SK-N-SH (cell line): ENCODE measurements around the gene E2F4. TPM values are rescaled to one million over a fixed set of nuclear protein-coding genes. Genes with fewer than 3 reads are reported as not detected.
A peak's percentile ranks its signal among the peaks of the same experiment; 100 is the strongest.

Source experiments
- CTCF ChIA-PET: fragments of 300-600, 350-600 bp; formaldehyde crosslinking; extraction: SDS; loops from one replicate; lab custom pipeline; 2021; lab: Yijun Ruan, JAX
- POLR2A ChIA-PET: fragments of 350-600 bp; sonication (Branson Sonifier 250); formaldehyde crosslinking; extraction: SDS; loops from one replicate; lab custom pipeline; 2020; ENCODE audit warnings: antibody characterized with exemption, inconsistent platforms; lab: Yijun Ruan, JAX
- DNase-seq: peaks from one replicate; pipeline ENCODE4 v3.0.0; 2012
- H2AFZ ChIP-seq: fragments of 200-600 bp; sonication (generic); 2 replicates; pipeline ENCODE4 v1.8.1; 2016; ENCODE audit warnings: antibody characterized with exemption, mild to moderate bottlenecking, low read depth
- H3F3A ChIP-seq: fragments of 200-600 bp; sonication (generic); replicated peaks from 2 replicates; pipeline ENCODE3; 2016; ENCODE audit warnings: antibody characterized with exemption, mild to moderate bottlenecking; ENCODE audit not compliant: insufficient read depth
- H3K27ac ChIP-seq, 2 experiments: fragments of 200-500 bp in 1 of 2; fragments of 200-600 bp in 1 of 2; sonication (Bioruptor generic) in 1 of 2; sonication (generic), shearing (Covaris generic) in 1 of 2; 2 replicates each; pipeline versions ENCODE4 v1.5.1 to v1.6.1; 2014 to 2016; ENCODE audit warnings: low read depth in 2 of 2, inconsistent platforms in 1 of 2, low read length in 1 of 2, mild to moderate bottlenecking in 1 of 2, mixed read lengths in 1 of 2
- H3K27me3 ChIP-seq: fragments of 200-600 bp; sonication (generic), shearing (Covaris generic); 2 replicates; pipeline ENCODE4 v1.6.1; 2016; ENCODE audit warnings: mixed run types; ENCODE audit not compliant: insufficient read depth
- H3K36me3 ChIP-seq, 2 experiments: fragments of 200-500 bp in 1 of 2; fragments of 200-600 bp in 1 of 2; sonication (Bioruptor generic) in 1 of 2; sonication (generic) in 1 of 2; replicated peaks in 1 of 2; 2 replicates each; pipeline versions ENCODE3 to v1.5.1; 2014 to 2016; ENCODE audit warnings: low read length in 1 of 2, mild to moderate bottlenecking in 1 of 2; ENCODE audit not compliant: insufficient read depth in 2 of 2, control insufficient read depth in 1 of 2
- H3K4me1 ChIP-seq, 2 experiments: fragments of 200-500 bp in 1 of 2; fragments of 200-600 bp in 1 of 2; sonication (Bioruptor generic) in 1 of 2; sonication (generic), shearing (Covaris generic) in 1 of 2; 2 replicates each; pipeline versions ENCODE4 v1.5.1 to v1.6.1; 2014 to 2016; ENCODE audit warnings: low read depth in 1 of 2, low read length in 1 of 2, mixed run types in 1 of 2; ENCODE audit not compliant: insufficient read depth in 2 of 2, control insufficient read depth in 1 of 2
- H3K4me2 ChIP-seq: fragments of 200-600 bp; sonication (generic), shearing (Covaris generic); 2 replicates; pipeline ENCODE4 v1.6.1; 2017; ENCODE audit warnings: mixed run types
- H3K4me3 ChIP-seq, 2 experiments: fragments of 200-500 bp in 1 of 2; fragments of 200-600 bp in 1 of 2; sonication (Bioruptor generic) in 1 of 2; sonication (generic), shearing (Covaris generic) in 1 of 2; 2 replicates each; pipeline versions ENCODE4 v1.5.1 to v1.8.1; 2014 to 2016; ENCODE audit warnings: low read depth in 2 of 2, inconsistent platforms in 1 of 2, low read length in 1 of 2, mild to moderate bottlenecking in 1 of 2, mixed read lengths in 1 of 2, moderate library complexity in 1 of 2
- H3K79me2 ChIP-seq: fragments of 200-600 bp; sonication (generic); 2 replicates; pipeline ENCODE4 v1.8.1; 2017; ENCODE audit warnings: mild to moderate bottlenecking; ENCODE audit not compliant: insufficient read depth
- H3K9ac ChIP-seq: fragments of 200-600 bp; sonication (generic); 2 replicates; pipeline ENCODE4 v1.6.1; 2017; ENCODE audit warnings: mixed run types
- H3K9me2 ChIP-seq: fragments of 200-600 bp; sonication (generic); 2 replicates; pipeline ENCODE4 v1.6.1; 2017; ENCODE audit warnings: mixed run types
- H3K9me3 ChIP-seq: fragments of 200-600 bp; sonication (generic); 2 replicates; pipeline ENCODE4 v1.6.1; 2017; ENCODE audit warnings: mixed run types, mild to moderate bottlenecking, moderate library complexity
- H4K20me1 ChIP-seq: fragments of 200-600 bp; sonication (generic); 2 replicates; pipeline ENCODE4 v1.6.1; 2017; ENCODE audit warnings: mild to moderate bottlenecking, mixed run types; ENCODE audit not compliant: insufficient read depth
- EZH2phosphoT487 ChIP-seq: fragments of 200-600 bp; sonication (generic); IDR thresholded peaks from 2 replicates; pipeline ENCODE4 v1.6.1; 2017; ENCODE audit warnings: low read depth, mixed run types, mild to moderate bottlenecking, antibody characterized with exemption, moderate library complexity, borderline replicate concordance
- FOXM1 ChIP-seq: IDR thresholded peaks from 2 replicates; pipeline ENCODE4 v1.4.0; 2012; ENCODE audit warnings: low read depth, mild to moderate bottlenecking
- MXI1 ChIP-seq: IDR thresholded peaks from 2 replicates; pipeline ENCODE4 v1.6.1; 2012; ENCODE audit warnings: mild to moderate bottlenecking, low read depth, low read length, improper control_type of control experiment
- NFIC ChIP-seq: IDR thresholded peaks from 2 replicates; pipeline ENCODE4 v1.4.0; 2012; ENCODE audit warnings: borderline replicate concordance
- POLR2AphosphoS5 ChIP-seq: IDR thresholded peaks from 2 replicates; pipeline ENCODE4 v1.6.1; 2012; ENCODE audit warnings: low read depth, low read length
- RAD21 ChIP-seq: IDR thresholded peaks from 2 replicates; pipeline ENCODE4 v1.6.1; 2012; ENCODE audit warnings: mild to moderate bottlenecking, low read length
- RCOR1 ChIP-seq: fragments of 150-350 bp; IDR thresholded peaks from 2 replicates; pipeline ENCODE4 v1.6.1; 2017; ENCODE audit warnings: antibody characterized with exemption, low read length
- RFX5 ChIP-seq: IDR thresholded peaks from 2 replicates; pipeline ENCODE4 v1.6.1; 2012; ENCODE audit warnings: mild to moderate bottlenecking, improper control_type of control experiment, low read length
- SIN3A ChIP-seq: IDR thresholded peaks from 2 replicates; pipeline ENCODE4 v1.6.1; 2012; ENCODE audit warnings: low read depth, mild to moderate bottlenecking, low read length, moderate library complexity, borderline replicate concordance
- SMC3 ChIP-seq: IDR thresholded peaks from 2 replicates; pipeline ENCODE4 v1.6.1; 2012; ENCODE audit warnings: low read depth, low read length, improper control_type of control experiment
- TAF1 ChIP-seq: IDR thresholded peaks from 2 replicates; pipeline ENCODE4 v1.6.1; 2012; ENCODE audit warnings: low read depth, mild to moderate bottlenecking, low read length, moderate library complexity, borderline replicate concordance
- TEAD4 ChIP-seq: IDR thresholded peaks from 2 replicates; pipeline ENCODE4 v1.4.0; 2012; ENCODE audit warnings: mild to moderate bottlenecking, borderline replicate concordance; ENCODE audit not compliant: insufficient read depth
- WGBS: methylation state at CpG from one replicate; pipeline ENCODE4 v1.1.6; 2017; ENCODE audit warnings: low lambda C conversion rate; 5-methylcytosine and 5-hydroxymethylcytosine counted together
- polyA plus RNA-seq, 3 experiments: library from polyadenylated mRNA; depleted of rRNA; stranded (reverse); fragments of >200 nt; gene quantifications; 2 replicates each; pipeline ENCODE4 v1.2.3, GENCODE V29; 2012
- TF ChIP-seq, protein P1 (sequence below): IDR thresholded peaks from 2 replicates; pipeline ENCODE4 v1.4.0; 2012; ENCODE audit warnings: low read depth, borderline replicate concordance
- TF ChIP-seq, protein P2 (sequence below): fragments of 200-600 bp; sonication (generic); IDR thresholded peaks from 2 replicates; pipeline ENCODE4 v1.6.1; 2017; ENCODE audit warnings: antibody characterized with exemption, mild to moderate bottlenecking, moderate library complexity
- TF ChIP-seq, protein P3 (sequence below): IDR thresholded peaks from 2 replicates; pipeline ENCODE4 v1.6.1; 2012; ENCODE audit warnings: mild to moderate bottlenecking, low read depth, low read length, moderate library complexity
- TF ChIP-seq, protein P4 (sequence below): fragments of 150-350 bp; IDR thresholded peaks from 2 replicates; pipeline ENCODE4 v1.6.1; 2016; ENCODE audit warnings: mild to moderate bottlenecking, low read depth, low read length
- TF ChIP-seq, protein P5 (sequence below): IDR thresholded peaks from 2 replicates; pipeline ENCODE4 v1.4.0; 2012; ENCODE audit warnings: low read depth

The E2F4 gene
- polyA plus RNA-seq, 1 of the 3 experiments (the other 2 are of a cell fraction): 168 TPM

DNA sequence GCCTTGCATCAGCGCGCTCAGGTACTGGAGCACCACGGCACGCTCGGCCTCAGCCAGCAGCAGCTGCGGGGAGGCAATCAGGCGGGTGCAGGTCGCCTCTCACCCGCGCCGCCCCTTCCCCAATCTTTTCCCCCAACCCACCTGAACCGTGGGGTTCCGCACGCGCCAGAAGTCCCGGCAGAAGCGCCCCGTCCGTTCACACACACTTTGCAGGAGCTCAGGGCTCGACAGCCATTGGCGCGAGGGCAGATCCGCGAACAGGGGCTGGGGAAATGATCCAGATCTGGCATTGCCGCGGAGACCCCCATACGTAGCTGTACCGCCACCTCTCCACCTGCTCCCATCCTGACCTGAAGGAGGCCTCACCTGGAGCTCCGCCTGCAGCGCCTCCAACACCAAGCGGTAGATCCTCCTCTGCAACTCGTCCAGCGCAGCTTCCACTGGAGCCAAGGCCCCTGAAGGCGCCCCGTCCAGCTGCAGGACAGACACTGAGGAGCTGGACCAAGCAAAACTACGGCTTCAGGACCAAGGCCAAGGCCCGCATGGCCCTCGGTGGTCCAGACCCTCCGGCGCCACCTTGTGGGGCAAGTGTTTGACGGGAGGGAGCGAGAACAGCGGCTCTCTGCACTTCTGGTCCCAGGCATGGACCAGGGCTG lies 6.8 kb upstream of the E2F4 start:
- 76% methylated on average over 18 of the region's 43 CpGs for WGBS
- Histone ChIP-seq H3K4me3 (peak overlapping the region in 1 of 2 experiments; percentile 48; a peak in 3 of 4 replicates), H3K27me3 (no peaks in the 10 kb centered on the region), H3K4me2 (peak overlapping the region; percentile 92), H3K27ac (peak overlapping the region in 1 of 2 experiments; percentile 97; a peak in 1 of 4 replicates), H3K9me3 (no peaks in the 10 kb centered on the region), H3K4me1 (peaks cover 22 to 26% of the 10 kb centered on the region in 2 experiments), H3K79me2 (peaks cover 18% of the 10 kb centered on the region), H3K9me2 (no peaks in the 10 kb centered on the region), H3K36me3 (no peaks in the 10 kb centered on the region), H4K20me1 (no peaks in the 10 kb centered on the region; the same call in 1 of the 2 replicates), H3F3A (peaks cover 33% of the 10 kb centered on the region), H3K9ac (no peak overlapping the region), H2AFZ (no peak overlapping the region)
- ChIA-PET CTCF (interaction anchor here (0.6 to 4.2 kb wide), 25 partner anchors 9 to 290 kb away, joined by 3 to 27 read pairs (median 4); partner anchors contain the start of genes CES3, NOL3, TMEM208 and ZDHHC1), POLR2A (interaction anchor here (0.8 to 2.0 kb wide), 7 partner anchors 10 to 42 kb away, joined by 3 to 12 read pairs (median 4); partner anchors contain the start of genes HSF4, NOL3 and TMEM208)
- TF ChIP-seq, protein P1, sequence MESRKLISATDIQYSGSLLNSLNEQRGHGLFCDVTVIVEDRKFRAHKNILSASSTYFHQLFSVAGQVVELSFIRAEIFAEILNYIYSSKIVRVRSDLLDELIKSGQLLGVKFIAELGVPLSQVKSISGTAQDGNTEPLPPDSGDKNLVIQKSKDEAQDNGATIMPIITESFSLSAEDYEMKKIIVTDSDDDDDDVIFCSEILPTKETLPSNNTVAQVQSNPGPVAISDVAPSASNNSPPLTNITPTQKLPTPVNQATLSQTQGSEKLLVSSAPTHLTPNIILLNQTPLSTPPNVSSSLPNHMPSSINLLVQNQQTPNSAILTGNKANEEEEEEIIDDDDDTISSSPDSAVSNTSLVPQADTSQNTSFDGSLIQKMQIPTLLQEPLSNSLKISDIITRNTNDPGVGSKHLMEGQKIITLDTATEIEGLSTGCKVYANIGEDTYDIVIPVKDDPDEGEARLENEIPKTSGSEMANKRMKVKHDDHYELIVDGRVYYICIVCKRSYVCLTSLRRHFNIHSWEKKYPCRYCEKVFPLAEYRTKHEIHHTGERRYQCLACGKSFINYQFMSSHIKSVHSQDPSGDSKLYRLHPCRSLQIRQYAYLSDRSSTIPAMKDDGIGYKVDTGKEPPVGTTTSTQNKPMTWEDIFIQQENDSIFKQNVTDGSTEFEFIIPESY: no peak
- TF ChIP-seq, protein P2, sequence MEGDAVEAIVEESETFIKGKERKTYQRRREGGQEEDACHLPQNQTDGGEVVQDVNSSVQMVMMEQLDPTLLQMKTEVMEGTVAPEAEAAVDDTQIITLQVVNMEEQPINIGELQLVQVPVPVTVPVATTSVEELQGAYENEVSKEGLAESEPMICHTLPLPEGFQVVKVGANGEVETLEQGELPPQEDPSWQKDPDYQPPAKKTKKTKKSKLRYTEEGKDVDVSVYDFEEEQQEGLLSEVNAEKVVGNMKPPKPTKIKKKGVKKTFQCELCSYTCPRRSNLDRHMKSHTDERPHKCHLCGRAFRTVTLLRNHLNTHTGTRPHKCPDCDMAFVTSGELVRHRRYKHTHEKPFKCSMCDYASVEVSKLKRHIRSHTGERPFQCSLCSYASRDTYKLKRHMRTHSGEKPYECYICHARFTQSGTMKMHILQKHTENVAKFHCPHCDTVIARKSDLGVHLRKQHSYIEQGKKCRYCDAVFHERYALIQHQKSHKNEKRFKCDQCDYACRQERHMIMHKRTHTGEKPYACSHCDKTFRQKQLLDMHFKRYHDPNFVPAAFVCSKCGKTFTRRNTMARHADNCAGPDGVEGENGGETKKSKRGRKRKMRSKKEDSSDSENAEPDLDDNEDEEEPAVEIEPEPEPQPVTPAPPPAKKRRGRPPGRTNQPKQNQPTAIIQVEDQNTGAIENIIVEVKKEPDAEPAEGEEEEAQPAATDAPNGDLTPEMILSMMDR: peak; percentile 75
- TF ChIP-seq, protein P3, sequence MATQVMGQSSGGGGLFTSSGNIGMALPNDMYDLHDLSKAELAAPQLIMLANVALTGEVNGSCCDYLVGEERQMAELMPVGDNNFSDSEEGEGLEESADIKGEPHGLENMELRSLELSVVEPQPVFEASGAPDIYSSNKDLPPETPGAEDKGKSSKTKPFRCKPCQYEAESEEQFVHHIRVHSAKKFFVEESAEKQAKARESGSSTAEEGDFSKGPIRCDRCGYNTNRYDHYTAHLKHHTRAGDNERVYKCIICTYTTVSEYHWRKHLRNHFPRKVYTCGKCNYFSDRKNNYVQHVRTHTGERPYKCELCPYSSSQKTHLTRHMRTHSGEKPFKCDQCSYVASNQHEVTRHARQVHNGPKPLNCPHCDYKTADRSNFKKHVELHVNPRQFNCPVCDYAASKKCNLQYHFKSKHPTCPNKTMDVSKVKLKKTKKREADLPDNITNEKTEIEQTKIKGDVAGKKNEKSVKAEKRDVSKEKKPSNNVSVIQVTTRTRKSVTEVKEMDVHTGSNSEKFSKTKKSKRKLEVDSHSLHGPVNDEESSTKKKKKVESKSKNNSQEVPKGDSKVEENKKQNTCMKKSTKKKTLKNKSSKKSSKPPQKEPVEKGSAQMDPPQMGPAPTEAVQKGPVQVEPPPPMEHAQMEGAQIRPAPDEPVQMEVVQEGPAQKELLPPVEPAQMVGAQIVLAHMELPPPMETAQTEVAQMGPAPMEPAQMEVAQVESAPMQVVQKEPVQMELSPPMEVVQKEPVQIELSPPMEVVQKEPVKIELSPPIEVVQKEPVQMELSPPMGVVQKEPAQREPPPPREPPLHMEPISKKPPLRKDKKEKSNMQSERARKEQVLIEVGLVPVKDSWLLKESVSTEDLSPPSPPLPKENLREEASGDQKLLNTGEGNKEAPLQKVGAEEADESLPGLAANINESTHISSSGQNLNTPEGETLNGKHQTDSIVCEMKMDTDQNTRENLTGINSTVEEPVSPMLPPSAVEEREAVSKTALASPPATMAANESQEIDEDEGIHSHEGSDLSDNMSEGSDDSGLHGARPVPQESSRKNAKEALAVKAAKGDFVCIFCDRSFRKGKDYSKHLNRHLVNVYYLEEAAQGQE: peak; percentile 99
- TF ChIP-seq SIN3A (peak; percentile 98), RAD21 (peak; percentile 64), NFIC (no peak), FOXM1 (no peak), POLR2AphosphoS5 (no peak), SMC3 (peak; percentile 81), EZH2phosphoT487 (no peak), RFX5 (no peak), TAF1 (0 out of 2 replicates have a peak, but pooled peaks have one; percentile 18), TEAD4 (no peak), RCOR1 (no peak), MXI1 (peak; percentile 28; the same call in 1 of the 2 replicates)
- TF ChIP-seq, protein P4, sequence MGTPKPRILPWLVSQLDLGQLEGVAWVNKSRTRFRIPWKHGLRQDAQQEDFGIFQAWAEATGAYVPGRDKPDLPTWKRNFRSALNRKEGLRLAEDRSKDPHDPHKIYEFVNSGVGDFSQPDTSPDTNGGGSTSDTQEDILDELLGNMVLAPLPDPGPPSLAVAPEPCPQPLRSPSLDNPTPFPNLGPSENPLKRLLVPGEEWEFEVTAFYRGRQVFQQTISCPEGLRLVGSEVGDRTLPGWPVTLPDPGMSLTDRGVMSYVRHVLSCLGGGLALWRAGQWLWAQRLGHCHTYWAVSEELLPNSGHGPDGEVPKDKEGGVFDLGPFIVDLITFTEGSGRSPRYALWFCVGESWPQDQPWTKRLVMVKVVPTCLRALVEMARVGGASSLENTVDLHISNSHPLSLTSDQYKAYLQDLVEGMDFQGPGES: no peak
- TF ChIP-seq, protein P5, sequence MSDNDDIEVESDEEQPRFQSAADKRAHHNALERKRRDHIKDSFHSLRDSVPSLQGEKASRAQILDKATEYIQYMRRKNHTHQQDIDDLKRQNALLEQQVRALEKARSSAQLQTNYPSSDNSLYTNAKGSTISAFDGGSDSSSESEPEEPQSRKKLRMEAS: peak; percentile 81
- peak; percentile 73 for DNase-seq
